B cell (primary cell): Measurements from ENCODE around the gene NPIPB5. TPM values are rescaled to one million over a fixed set of nuclear protein-coding genes. Genes with fewer than 3 reads are reported as not detected.
"Not testable (repeated sequence)": the region's sequence is repeated elsewhere in the genome, so short reads cannot be mapped to it uniquely, and the experiment has no call there.

Source experiments
- ATAC-seq: fragments of 200-7000 bp; cut with Tn5 transposase; one replicate; pipeline ENCODE4 v1.10.0; 2021; ENCODE audit warnings: low read depth, mild to moderate bottlenecking, moderate number of reproducible peaks, moderate library complexity
- CTCF ChIA-PET: fragments of 350-600 bp; sonication (Branson Sonifier 250); formaldehyde crosslinking; loops from one replicate; lab custom pipeline; 2021; ENCODE audit warnings: antibody characterized with exemption, inconsistent platforms; lab: Charles Lee
- POLR2A ChIA-PET: fragments of 350-600 bp; sonication (Branson Sonifier 250); formaldehyde crosslinking; loops from one replicate; lab custom pipeline; 2021; ENCODE audit warnings: antibody characterized with exemption; lab: Charles Lee
- DNase-seq: peaks from one replicate; pipeline ENCODE4 v3.0.0; 2013
- H2AFZ ChIP-seq: 2 replicates; pipeline ENCODE4 v1.6.1; 2012; ENCODE audit warnings: mild to moderate bottlenecking, low read depth, low read length; ENCODE audit not compliant: insufficient read depth, poor library complexity, severe bottlenecking
- H3K27ac ChIP-seq, 2 donors: 1 replicate in 1 of 2; 2 replicates in 1 of 2; pipeline ENCODE4 v1.5.1; 2012 to 2013; ENCODE audit warnings: low read length in 2 of 2, mild to moderate bottlenecking in 2 of 2, moderate library complexity in 1 of 2
- H3K27me3 ChIP-seq, 4 experiments: fragments of 200-600 bp in 1 of 4; sonication (generic) in 1 of 4; replicated peaks in 1 of 4; 1 replicate in 2 of 4; 2 replicates in 2 of 4; pipeline versions ENCODE4 v1.6.1 to v1.7.0; 2013 to 2016; ENCODE audit warnings: low read length in 3 of 4, mild to moderate bottlenecking in 2 of 4, mixed read lengths in 1 of 4, moderate library complexity in 1 of 4; ENCODE audit not compliant: insufficient read depth in 4 of 4, control insufficient read depth in 3 of 4; ENCODE audit errors: control extremely low read depth in 1 of 4
- H3K36me3 ChIP-seq, 2 experiments: replicated peaks in 1 of 2; 1 replicate in 1 of 2; 2 replicates in 1 of 2; pipeline versions ENCODE4 v1.6.1 to v1.7.1; 2013; ENCODE audit warnings: low read length in 1 of 2; ENCODE audit not compliant: insufficient read depth in 2 of 2, control insufficient read depth in 1 of 2; ENCODE audit errors: control extremely low read depth in 1 of 2, extremely low read depth in 1 of 2
- H3K4me1 ChIP-seq, 2 donors: fragments of 200-600 bp in 1 of 2; sonication (generic) in 1 of 2; 1 replicate in 1 of 2; 2 replicates in 1 of 2; pipeline versions ENCODE4 v1.5.1 to v1.6.1; 2013 to 2017; ENCODE audit warnings: low read length in 2 of 2; ENCODE audit not compliant: control insufficient read depth in 2 of 2, insufficient read depth in 2 of 2
- H3K4me2 ChIP-seq: replicated peaks from 2 replicates; pipeline ENCODE3; 2012; ENCODE audit warnings: mild to moderate bottlenecking, low read depth, low read length; ENCODE audit not compliant: poor library complexity, severe bottlenecking
- H3K4me3 ChIP-seq, 5 experiments: fragments of 200-600 bp in 1 of 5; sonication (generic) in 1 of 5; 1 replicate in 3 of 5; 2 replicates in 2 of 5; pipeline versions ENCODE4 v1.5.1 to v1.7.0; 2011 to 2016; ENCODE audit warnings: low read length in 4 of 5, mild to moderate bottlenecking in 4 of 5, low read depth in 2 of 5, control low read depth in 1 of 5, moderate library complexity in 1 of 5; ENCODE audit not compliant: insufficient read depth in 1 of 5; ENCODE audit errors: control extremely low read depth in 1 of 5, extremely low read depth in 1 of 5
- H3K79me2 ChIP-seq: fragments of 200-600 bp; sonication (generic); one replicate; pipeline ENCODE4 v1.6.0; 2016; ENCODE audit warnings: low read length; ENCODE audit not compliant: control insufficient read depth, insufficient read depth
- H3K9ac ChIP-seq: fragments of 200-600 bp; sonication (generic); 2 replicates; pipeline ENCODE4 v1.6.1; 2017; ENCODE audit warnings: mild to moderate bottlenecking, low read length, moderate library complexity
- H3K9me3 ChIP-seq, 3 donors: one replicate each; pipeline versions ENCODE4 v1.6.1 to v1.7.1; 2013; ENCODE audit warnings: low read length in 2 of 3; ENCODE audit not compliant: control insufficient read depth in 2 of 3, insufficient read depth in 1 of 3; ENCODE audit errors: control extremely low read depth in 1 of 3
- H4K20me1 ChIP-seq: 2 replicates; pipeline ENCODE4 v1.6.0; 2012; ENCODE audit warnings: mild to moderate bottlenecking, low read length; ENCODE audit not compliant: insufficient read depth, control insufficient read depth, poor library complexity, severe bottlenecking
- H3K27ac Mint-ChIP-seq: one replicate; pipeline ENCODE4 v1.8.0; 2021; ENCODE audit warnings: mixed read lengths
- H3K27me3 Mint-ChIP-seq: one replicate; pipeline ENCODE4 v1.8.0; 2021; ENCODE audit warnings: mixed read lengths
- H3K4me1 Mint-ChIP-seq: one replicate; pipeline ENCODE4 v1.8.0; 2021; ENCODE audit warnings: mixed read lengths
- H3K4me3 Mint-ChIP-seq: one replicate; pipeline ENCODE4 v1.8.0; 2021; ENCODE audit warnings: mixed read lengths
- H3K9me3 Mint-ChIP-seq: one replicate; pipeline ENCODE4 v1.8.0; 2022; ENCODE audit warnings: mixed read lengths; ENCODE audit not compliant: insufficient read depth
- WGBS: methylation state at CpG from one replicate; pipeline ENCODE4 v1.1.5; 2013; ENCODE audit warnings: missing lambda C conversion rate; ENCODE audit not compliant: insufficient coverage; 5-methylcytosine and 5-hydroxymethylcytosine counted together
- intact Hi-C: fragments of 100-400 bp; cut with micrococcal nuclease; formaldehyde crosslinking; loops from one replicate; pipeline ENCODE4 v1.10.0; 2022
- polyA plus RNA-seq: library from polyadenylated mRNA; depleted of rRNA; stranded (reverse); fragments of >200 nt; gene quantifications from 2 replicates; pipeline ENCODE4 v1.2.3, GENCODE V29; 2012
- total RNA-seq, 2 donors: library from RNA; stranded (reverse); fragments of 120-200 nt in 1 of 2; gene quantifications; 1 replicate in 1 of 2; 2 replicates in 1 of 2; pipeline versions ENCODE4 v1.2.3 to v1.2.4, GENCODE V29; 2013 to 2022

NPIPB5 gene
- total and polyA plus RNA-seq, 2 donors (not counting 1 experiment from before 2014, with no cell fraction given) = 206 to 810 TPM

GRCh38 chr16:22546630-22547029, 35.9 kb downstream of the NPIPB5 start:
- CTCF ChIA-PET, ATAC-seq, H3K4me2 ChIP-seq, H2AFZ ChIP-seq, H3K9me3 ChIP-seq, POLR2A ChIA-PET, H3K9ac ChIP-seq, H3K4me3 Mint-ChIP-seq, DNase-seq, intact Hi-C loops, H3K27ac Mint-ChIP-seq, H3K4me3 ChIP-seq, H3K27me3 Mint-ChIP-seq, H3K79me2 ChIP-seq, H3K27me3 ChIP-seq, H3K4me1 ChIP-seq, H3K27ac ChIP-seq, H3K4me1 Mint-ChIP-seq, H3K36me3 ChIP-seq, H4K20me1 ChIP-seq, H3K9me3 Mint-ChIP-seq: not testable (repeated sequence)
- no CpG with 5 or more reads among the region's 2 CpGs for WGBS

GRCh38 chr16:22547170-22547765, 36.6 kb downstream of the NPIPB5 start:
- ATAC-seq, H3K36me3 ChIP-seq, H3K9me3 ChIP-seq, H3K27ac ChIP-seq, H3K9me3 Mint-ChIP-seq, H3K27me3 ChIP-seq, H2AFZ ChIP-seq, DNase-seq, H4K20me1 ChIP-seq, POLR2A ChIA-PET, H3K4me3 ChIP-seq, H3K9ac ChIP-seq, H3K4me1 ChIP-seq, H3K27me3 Mint-ChIP-seq, H3K4me1 Mint-ChIP-seq, H3K27ac Mint-ChIP-seq, H3K79me2 ChIP-seq, intact Hi-C loops, H3K4me2 ChIP-seq, CTCF ChIA-PET, H3K4me3 Mint-ChIP-seq: not testable (repeated sequence)
- 94% methylated on average over 2 of the region's 2 CpGs for WGBS

DNA sequence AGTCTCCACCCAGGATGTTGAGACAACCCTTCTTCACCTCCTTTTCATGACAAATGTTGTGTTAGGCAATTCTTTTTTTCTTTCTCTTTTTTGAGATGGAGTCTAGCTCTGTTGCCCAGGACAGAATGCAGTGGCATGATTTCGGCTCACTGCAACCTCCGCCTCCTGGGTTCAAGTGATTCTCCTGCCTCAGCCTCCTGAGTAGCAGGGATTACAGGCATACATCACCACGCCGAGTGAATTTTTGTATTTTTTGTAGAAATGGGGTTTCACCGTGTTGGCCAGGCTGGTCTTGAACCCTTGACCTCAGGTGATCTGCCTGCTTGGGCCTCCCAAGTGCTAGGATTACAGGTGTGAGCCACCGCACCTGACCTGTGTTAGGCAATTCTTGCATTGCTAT, 39.2 kb downstream of the NPIPB5 start:
- 100% methylated on average over 2 of the region's 6 CpGs for WGBS
- POLR2A ChIA-PET, H3K4me2 ChIP-seq, H3K27me3 ChIP-seq, H3K79me2 ChIP-seq, ATAC-seq, H3K36me3 ChIP-seq, H3K9me3 ChIP-seq, H3K4me1 Mint-ChIP-seq, H3K27me3 Mint-ChIP-seq, H3K9me3 Mint-ChIP-seq, H4K20me1 ChIP-seq, H3K9ac ChIP-seq, H2AFZ ChIP-seq, H3K27ac ChIP-seq, intact Hi-C loops, H3K27ac Mint-ChIP-seq, CTCF ChIA-PET, H3K4me1 ChIP-seq, H3K4me3 Mint-ChIP-seq, DNase-seq, H3K4me3 ChIP-seq: not testable (repeated sequence)

- H3K4me2 ChIP-seq, CTCF ChIA-PET, H3K9ac ChIP-seq, ATAC-seq, H3K9me3 Mint-ChIP-seq, H4K20me1 ChIP-seq, H3K9me3 ChIP-seq, H3K36me3 ChIP-seq, H3K27ac Mint-ChIP-seq, H2AFZ ChIP-seq, H3K79me2 ChIP-seq, DNase-seq, H3K27me3 ChIP-seq, H3K4me3 ChIP-seq, intact Hi-C loops, H3K4me1 Mint-ChIP-seq, POLR2A ChIA-PET, H3K4me1 ChIP-seq, H3K27ac ChIP-seq, H3K27me3 Mint-ChIP-seq, H3K4me3 Mint-ChIP-seq: not testable (repeated sequence)
- 63% methylated on average over 2 of the region's 10 CpGs for WGBS
Measured at GRCh38 chr16:22551143-22551542, 40.5 kb downstream of the NPIPB5 start.
